Measurements from ENCODE around the gene CDH22.

Gene CDH22

DNA sequence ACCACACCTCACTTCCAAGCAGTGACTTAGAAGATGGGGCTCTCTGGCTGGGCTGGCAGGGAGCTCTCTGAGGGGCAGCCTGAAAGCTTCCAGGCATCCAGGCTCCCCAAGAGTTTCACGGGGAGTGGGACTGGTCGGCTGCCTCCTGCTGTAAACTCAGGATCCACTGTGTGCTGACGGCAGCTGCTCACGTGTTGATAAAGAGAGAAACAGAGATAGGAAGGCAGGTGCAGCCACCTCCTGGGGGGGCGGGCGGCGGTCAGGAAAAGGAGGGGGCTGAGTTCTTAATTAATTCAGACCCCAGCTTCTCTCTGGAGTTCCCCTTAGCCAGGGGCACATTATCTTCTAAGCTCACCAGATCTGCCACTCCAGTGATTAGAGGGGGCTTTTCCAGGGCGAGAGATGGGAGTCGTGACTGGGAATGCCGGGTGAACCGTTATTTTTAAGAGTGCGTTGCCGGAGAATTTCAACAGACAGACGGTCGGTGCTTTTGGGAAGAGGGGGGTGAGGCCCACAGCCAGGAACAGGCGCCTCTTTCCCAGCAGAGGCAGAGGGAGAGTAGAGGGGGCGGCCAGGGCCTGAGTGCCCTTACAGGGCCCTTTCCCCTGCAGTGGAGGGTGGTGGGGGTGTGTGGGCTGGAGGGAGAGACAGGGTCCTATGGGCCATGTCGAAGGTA lies 119.3 kb downstream of the CDH22 start:
- DNase-seq: no peak

DNA sequence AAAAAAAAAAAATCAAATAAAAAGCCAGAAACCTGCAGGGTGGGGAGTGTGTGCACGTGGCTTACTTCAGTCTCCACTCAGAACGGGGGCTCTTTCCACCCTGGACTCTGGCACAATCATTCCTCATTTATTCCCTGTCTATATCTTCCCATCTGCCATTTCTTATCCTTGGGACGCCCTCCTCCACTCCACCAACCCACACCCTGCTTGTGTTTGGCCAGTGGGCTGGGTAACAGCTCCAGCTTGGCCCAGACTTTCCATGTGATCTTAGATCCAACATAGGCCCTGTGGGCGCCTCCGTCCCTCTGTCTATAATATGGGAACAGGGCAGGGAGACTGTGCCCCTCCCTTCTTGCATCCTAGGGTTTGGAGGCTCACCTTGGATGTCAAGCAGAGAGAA lies 122.1 kb downstream of the CDH22 start:
- no peak for DNase-seq

GRCh38 chr20:46185353-46185752 lies 122.9 kb downstream of the CDH22 start:
- no peak for DNase-seq

- no peak for DNase-seq
Measured at GRCh38 chr20:46183768-46184167, 124.5 kb downstream of the CDH22 start.

- no peak for DNase-seq
Measured at GRCh38 chr20:46182276-46183200, 125.8 kb downstream of the CDH22 start.

- no peak for DNase-seq
Measured at GRCh38 chr20:46179862-46180261, 128.4 kb downstream of the CDH22 start.

DNA sequence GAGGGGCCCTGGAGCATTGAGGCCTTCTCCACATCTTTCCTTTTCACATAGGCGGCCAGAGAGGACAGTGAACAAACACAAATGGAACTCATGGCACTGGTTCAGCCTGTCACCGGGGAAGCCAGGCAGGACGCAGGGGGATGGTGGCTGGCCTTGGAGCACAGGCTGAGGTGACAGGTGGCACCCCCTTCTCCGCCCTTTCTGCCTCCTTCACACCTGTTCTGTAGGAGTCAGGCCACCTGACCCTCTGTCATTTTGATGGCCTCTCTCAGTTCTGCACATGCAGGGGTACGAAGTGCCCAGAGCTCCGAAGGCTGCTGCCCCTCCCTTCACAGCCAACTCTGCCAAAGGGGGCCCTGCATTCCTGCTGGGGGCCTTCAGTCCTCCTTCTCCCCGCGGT lies 129.4 kb downstream of the CDH22 start:
- DNase-seq: no peak

DNA sequence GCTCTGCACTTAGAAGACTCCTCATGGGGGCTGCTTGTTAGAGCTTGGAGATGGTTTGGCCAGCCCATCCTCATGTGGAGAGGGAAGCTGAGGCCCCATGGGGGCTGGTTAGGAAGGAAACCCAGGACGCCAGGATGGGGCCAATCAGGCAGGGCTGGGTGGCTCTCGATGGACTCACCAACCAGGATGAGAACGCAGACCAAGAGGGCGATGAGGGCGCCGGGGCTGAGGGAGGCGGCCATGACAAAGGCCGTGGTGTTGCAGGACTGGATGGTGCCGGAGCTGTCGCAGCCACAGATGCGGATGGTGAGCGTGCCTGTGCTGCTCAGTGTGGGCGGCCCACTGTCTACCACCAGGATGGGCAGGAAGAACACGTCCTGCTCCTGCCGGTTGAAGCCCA lies 130.5 kb downstream of the CDH22 start:
- no peak for DNase-seq

GRCh38 chr20:46176739-46177378 lies 131.4 kb downstream of the CDH22 start:
- DNase-seq: no peak

DNA sequence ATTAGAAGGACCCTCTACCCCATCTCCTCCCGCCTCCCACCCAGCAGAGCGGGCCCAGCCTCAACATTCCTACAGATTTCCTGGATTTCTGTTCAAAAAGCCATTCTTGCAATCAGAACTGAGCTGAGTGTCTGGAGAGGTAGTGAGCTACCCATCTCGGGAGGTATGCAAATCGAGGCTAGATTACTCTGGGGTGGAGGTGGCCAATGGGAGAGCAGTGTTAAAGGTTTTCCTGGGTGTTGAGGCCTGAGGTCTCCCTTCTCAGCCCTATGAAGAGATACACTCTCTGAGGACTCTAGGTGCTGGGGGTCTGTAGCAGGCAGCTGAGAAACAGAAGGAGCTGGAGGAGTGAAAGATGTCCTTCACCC lies 133.2 kb downstream of the CDH22 start:
- no peak for DNase-seq

GRCh38 chr20:46174469-46175126 lies 133.7 kb downstream of the CDH22 start:
- peak; percentile 84 for DNase-seq

- no peak for DNase-seq
Measured at GRCh38 chr20:46173652-46174468, 134.4 kb downstream of the CDH22 start.

GRCh38 chr20:46172961-46173536 lies 135.2 kb downstream of the CDH22 start:
- DNase-seq: no peak

DNA sequence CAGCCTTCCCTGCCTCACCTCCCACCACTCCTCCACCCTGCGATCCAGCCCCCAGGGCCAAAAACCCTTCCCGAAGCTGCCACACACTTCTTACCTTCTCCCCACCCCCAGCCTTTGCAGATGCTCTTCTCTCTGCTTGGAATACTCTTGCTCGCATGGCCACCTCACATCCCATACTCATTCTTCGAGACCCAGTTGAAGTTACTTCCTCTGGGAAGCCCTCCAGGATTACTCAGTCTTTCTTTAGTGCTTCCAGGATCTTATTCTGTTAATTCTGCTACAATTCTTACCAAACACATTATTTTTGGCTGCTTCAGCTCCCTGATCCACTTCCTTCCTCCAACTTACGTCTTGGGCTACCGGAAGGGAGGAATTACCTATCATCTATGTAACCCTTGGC lies 135.8 kb downstream of the CDH22 start:
- no peak for DNase-seq

DNA sequence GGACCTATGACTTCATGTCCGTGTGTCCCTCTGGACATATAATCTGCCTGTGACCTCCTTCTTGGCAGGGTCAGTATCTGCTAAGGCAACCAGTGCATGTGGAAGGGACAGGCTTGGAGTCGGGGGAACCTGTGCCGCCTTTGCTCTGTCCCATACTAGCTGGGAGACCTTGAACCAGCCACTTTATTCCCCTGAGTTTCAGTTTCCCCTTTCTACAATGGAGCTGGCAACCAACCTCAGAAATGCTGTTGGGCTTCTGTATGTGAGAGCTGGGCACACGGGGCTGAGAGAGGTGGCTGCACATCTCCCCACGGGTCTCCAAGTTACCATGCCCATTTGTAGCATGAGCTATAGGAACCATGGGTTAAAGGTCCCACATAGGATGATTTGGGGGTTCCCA lies 136.4 kb downstream of the CDH22 start:
- DNase-seq: no peak

- no peak for DNase-seq
Measured at GRCh38 chr20:46171476-46171875, 136.8 kb downstream of the CDH22 start.

DNA sequence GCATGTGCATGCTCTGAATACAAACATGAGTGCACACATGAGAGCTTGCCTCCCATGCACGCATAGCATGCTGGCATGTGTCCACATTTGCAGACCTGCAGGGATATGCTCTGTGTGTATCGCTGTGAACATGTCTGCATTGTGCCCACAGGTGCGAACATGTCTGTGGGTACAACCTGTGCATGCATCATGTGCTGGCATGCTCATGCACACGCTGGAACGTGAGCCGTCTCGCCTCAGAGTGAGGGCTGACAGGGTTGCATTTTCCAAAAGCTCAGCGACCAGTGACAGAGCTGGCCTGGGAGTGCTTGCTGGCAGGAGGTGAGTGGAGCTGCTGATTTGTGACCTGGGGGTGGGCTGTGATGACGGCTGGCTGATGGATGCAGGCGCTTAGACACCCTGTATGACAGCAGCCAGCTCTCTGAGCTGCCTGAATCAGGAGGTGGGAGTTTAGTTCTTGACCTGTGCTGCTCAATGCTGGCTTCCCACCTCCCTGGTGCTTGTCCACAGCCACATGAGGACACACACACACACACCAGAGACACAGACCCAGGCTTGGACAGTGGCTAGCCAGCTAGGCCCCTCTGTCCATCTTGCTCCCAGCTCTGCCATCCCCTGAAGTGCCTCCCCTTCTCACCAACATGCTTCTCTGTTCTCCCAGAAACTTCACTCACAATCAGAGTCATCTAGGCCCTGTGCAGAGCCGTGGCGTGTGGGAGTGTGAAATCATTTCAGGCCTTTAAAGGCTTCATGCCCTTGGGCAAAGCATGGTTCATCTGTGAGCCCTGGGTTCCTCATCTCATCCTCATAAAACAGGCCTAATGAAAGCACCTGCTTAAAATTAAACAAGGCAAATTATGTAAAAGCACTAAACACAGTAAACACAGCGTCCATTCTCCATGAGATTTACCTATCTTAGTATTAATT lies 138.8 kb downstream of the CDH22 start:
- DNase-seq: no peak

GRCh38 chr20:46168438-46168837 lies 139.9 kb downstream of the CDH22 start:
- no peak for DNase-seq

DNA sequence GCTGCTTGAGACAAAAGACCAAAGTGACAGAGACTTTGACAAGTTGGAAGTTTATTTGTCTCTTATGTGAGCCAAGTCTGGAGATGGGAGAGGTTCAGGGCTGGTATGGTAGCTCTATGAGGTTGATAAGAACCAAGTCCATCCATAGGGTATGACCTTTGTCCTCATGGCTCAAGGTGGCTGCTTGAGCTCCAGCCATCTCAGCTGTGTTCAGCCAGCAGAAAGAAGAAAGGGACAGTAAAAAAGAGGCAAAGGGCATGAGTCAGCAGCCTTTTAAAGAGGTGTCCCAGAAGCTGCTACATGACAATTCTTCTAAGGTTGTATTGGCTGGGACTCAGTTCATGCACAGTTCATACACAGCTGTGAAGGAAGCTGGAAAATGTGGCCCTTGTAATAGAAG lies 141.2 kb downstream of the CDH22 start:
- no peak for DNase-seq

DNA sequence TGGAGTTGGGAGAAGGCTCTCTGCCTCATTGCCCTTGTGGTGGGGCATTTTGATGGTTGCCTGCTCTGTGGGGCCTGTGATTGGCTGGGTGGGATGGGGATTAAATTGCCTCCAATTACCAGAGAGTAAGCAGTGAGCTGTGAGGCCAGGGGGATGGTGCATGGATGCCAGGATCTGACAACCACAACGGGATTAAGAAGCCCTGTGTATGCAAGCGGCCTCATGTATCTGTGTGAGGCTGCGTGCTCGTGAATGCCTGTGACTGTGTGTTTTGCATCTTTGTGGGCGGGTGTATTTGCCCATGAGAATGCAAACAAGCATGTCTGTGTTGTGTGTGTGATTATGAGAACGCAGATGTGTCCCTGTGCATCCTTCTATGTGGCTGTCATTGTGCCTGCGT lies 144.0 kb downstream of the CDH22 start:
- DNase-seq: no peak

GRCh38 chr20:46161921-46162320 lies 146.4 kb downstream of the CDH22 start:
- DNase-seq: no peak
